CD4-positive, alpha-beta T cell treated with Interleukin-15 for 1 hour (primary cell): ENCODE data around the gene CDKN2B-AS1.

Experiments
- DNase-seq: peaks from one replicate; pipeline ENCODE4 v3.0.0-alpha.2; 2020

The CDKN2B-AS1 gene

GRCh38 chr9:22124263-22125011 is 129.8 kb downstream of the CDKN2B-AS1 start:
- no peak for DNase-seq

DNA sequence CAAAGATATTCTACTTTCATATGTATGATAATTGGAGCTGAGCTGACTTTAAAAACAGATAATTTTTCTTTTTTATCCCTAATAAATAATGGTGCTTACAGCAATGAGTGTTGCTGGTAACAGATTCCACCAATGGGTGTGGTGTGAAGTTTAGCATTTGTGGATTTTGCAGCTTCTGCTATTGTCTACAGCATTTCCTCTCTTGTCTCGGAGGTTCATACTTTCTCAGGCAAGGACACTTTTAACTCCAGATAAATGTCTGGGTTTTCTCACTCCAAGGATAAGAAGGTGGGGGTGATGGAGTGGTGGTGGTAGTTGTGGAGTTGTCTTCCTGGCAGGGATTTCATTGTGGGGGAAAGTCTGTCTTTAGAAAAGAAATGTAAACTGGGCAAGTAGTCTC is 134.5 kb downstream of the CDKN2B-AS1 start:
- DNase-seq = no peak

DNA sequence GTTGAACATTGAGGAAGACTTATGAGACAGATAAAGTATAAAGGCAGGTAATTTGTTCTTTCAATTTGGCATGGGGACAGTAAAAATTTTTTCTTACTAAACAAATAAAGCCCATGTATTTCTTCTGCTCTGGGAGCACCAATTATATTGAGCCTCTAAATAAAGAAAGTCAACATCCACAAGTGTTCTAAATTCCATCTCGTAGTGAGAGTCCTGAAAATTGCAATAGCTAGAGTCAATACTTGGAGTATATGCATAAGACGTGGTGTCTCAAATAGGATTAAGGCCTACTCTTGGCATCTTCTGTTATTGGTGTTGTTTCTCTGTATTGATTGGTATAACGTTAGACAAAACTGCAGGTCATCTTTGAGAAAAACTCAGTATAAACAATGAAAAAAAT is 135.0 kb downstream of the CDKN2B-AS1 start:
- no peak for DNase-seq

DNA sequence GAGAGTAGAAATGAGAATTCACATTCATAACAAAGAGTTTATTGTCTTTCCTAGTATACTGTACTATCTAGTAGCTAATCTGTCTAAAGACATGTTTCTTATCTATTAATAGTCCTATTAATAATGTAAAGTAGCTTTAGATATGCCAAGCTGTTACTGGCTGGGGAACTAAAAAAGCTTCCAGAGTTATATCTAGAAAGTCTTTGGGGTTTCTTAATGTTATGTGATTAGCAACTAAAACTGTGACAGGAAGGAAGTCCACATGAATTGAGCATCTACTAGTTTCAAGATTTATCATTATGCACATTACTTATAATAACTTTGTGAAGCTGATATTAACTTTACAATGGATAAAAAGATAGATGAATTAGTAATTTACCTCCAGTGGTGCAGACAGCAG is 137.2 kb downstream of the CDKN2B-AS1 start:
- no peak for DNase-seq

DNA sequence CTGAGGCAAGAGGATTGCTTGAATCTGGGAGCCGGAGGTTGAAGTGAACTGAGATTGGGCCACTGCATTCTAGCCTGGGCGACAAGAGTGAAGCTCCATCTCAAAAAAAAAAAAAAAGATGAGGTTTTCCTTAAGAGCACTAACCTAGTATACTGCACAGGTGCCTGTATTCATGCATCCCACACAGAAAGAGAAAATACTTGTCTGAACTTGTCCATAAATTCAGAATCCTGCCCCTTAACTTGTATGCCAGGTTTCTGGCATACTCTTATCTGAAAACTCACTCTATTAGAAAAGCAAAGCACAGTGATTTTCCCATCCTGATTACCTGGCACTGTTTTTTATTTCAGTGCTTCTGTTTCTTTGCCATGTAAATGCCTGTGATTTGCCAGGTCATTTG is 139.8 kb downstream of the CDKN2B-AS1 start:
- DNase-seq = no peak

DNA sequence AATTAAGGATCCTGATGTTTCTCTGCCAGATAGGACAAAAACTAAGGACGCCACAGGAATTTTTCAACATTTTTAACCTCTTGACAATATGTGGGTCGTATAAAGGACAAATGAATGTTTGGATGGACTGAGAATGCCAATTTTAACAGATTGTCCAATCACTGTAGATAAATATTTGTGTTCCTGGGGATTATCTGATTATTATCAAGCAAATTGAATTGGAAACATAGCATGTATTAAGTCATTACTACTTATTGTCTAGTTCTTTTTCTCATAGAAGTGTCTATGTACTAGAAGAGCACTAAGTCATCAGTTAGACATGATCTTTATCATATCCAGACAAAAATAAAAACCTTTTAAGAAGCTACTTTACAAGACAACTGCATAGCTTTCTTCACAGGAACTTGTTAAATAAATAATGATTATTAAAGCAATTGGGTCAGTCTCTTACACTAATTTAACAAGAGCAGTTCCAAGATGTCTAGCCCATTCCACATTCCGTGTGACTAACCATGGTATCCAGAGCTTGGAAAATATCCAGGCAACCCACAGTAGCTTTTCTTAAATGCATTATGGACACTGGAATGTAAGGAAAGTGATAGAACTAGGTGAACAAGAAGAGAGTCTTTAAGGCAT is 142.0 kb downstream of the CDKN2B-AS1 start:
- no peak for DNase-seq

DNA sequence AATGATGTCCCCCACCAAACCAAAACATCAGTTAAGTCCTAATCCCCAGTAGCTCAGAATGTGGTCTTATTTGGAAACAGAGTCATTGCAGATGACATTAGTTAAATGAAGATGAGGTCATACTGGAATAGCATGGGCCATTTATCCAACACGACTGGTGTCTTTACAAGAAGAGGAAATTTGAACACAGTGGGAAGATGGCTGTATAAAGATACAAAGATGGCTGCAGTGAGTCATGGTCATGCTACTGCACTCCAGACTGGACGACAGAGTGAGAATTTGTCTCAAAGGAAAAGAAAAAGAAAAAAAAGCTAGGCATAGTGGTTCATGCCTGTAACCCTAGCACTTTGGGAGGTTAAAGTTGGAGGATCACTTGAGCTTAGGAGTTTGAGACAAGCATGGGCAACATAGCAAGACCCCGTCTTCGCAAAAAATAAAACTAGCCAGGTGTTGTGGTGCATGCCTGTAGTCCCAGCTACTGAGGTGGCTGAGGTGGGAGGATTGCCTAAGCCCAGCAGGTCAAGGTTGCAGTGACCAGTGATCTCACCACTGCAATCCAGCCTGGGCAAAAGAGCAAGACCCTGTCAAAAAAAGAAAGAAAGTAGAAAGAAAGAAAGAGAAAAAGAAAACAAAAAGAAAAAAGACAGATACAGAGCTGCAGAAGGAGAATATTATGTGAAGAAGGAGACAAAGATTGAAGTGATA is 144.5 kb downstream of the CDKN2B-AS1 start:
- no peak for DNase-seq

DNA sequence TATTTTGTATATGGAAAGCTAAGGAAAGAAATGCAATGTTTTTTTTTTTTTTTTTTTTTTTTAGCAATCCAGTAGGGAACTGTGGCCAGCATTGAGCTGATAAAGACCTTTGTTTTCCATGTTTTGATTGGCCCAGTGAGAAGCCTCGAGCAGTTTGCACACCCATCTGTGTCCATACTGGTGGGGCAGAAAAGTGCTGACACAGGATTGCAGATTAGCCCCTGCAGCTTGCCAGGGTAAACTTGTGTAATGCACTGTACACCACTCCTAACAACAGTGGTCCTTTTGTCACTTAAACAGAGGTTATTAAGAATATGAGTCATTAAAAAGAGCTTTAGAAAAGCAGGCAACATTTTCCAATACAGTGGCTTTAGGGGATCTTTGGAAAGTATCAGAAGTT is 147.3 kb downstream of the CDKN2B-AS1 start:
- DNase-seq = no peak

DNA sequence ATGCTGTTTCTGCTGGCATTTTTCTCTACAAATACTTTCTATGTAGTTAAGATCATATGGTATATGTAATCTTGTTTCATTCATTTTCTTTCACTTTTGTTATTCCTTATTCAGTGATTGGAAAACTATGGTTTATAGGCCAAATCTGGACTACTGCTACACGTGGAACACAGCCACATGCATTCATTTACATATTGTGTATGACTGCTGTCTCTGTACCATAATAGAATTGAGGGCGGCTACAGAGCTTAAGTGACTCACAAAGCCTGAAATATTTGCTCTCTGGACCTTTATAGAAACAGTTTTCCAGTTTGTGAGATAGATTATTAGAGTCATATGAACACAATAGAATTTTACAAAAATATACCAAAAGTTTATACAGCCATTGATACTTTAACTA is 148.1 kb downstream of the CDKN2B-AS1 start:
- no peak for DNase-seq

DNA sequence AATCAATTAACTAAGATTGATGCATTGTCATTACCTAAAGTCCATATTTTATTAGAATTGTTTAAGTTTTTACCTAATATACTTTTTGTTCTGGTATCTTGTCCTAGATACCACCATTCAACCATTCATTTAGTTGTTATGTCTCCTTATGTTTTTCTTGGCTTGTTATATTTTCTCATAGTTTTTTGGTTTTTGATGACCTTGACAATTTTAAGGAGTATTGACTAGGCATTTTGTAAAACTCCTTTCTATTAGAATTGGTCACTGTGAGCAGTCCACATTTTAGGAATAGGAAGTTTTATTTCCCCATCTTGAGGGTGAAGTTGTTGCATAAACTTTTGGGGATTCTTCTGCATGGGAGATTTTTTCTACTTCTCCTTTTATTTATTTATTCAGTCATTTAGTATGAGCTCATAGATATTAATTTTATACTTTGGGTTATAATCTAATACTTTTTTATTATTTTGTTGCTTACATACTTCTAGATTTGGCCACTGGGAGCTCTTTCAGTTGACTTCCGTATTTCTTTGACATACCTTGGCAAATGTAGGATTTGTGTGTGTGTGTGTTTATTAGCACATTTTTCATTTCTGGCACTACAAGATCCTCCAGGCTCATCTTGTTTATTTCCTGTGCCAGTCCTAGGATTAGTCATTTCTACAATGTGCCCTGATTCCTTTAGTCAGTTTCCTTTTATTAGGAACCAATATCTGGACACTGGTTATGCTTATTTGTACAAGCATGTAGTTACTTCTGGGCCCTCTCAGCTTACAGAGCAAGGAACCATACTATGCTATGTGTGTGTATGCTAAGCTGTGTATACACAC is 149.4 kb downstream of the CDKN2B-AS1 start:
- no peak for DNase-seq

GRCh38 chr9:22146604-22147003 is 152.0 kb downstream of the CDKN2B-AS1 start:
- DNase-seq = no peak

- no peak for DNase-seq
Observed at GRCh38 chr9:22147813-22148527, 153.4 kb downstream of the CDKN2B-AS1 start.

GRCh38 chr9:22148528-22148875 is 153.9 kb downstream of the CDKN2B-AS1 start:
- no peak for DNase-seq

- DNase-seq = no peak
Observed at GRCh38 chr9:22148876-22149637, 154.5 kb downstream of the CDKN2B-AS1 start.

DNA sequence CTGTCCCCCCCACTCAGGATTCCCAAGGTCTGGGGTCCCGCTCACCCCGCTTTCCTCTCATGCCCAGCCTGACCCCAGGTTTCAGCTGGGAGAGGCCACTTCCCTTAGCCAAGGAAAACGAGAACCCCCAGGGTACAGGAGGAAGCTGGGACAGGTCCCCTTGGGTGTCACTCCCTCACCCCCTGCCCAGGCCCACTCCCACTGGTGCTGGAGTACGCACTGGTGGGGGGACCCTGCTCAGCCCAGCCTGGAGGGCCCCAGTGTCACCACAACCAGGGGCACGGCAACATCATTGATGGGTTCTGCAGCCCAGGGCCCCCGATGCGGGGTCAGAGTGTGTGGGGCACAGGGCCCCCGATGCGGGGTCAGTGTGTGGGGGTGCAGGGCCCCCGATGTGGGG is 159.5 kb downstream of the CDKN2B-AS1 start:
- no peak for DNase-seq

- DNase-seq = no peak
Observed at GRCh38 chr9:22156586-22156985, 162.0 kb downstream of the CDKN2B-AS1 start.

DNA sequence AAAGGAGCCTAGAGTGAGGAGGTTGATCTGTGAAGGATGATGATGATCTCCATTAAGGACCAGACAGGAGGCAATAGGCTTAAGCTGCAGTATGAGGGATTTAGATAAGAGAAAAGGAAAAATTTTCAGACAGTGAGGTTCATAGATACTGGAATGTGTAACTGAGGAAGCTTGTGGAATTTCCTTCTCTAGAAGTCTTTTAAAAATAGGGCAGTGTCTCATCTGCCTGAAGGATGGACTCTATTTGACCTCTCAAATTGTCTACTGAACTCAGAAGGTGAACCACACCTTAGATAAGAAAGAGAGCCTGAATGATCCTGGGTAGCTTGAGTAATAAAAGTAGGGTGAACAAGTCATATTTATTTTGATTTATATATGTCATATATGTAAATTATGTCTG is 162.7 kb downstream of the CDKN2B-AS1 start:
- DNase-seq = no peak

DNA sequence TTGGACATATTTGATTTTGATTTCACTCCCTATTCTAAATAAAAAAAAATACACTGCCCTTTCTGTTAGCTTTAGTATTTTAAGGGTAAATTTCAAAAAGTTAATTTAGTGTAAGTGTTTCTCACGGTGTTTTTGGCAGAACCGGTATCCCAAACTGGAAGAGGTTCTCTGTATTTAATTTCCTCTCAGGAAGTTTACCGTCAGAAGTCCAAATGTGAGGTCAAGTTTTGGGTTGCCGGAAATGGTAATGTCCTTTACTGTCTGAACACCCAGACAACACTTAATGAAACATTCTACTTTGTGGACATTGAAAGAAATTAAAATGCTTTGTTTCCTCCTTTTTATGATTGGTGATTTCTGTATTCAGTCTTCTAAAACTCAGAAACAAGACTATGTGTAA is 163.2 kb downstream of the CDKN2B-AS1 start:
- no peak for DNase-seq

GRCh38 chr9:22158271-22158670 is 163.7 kb downstream of the CDKN2B-AS1 start:
- no peak for DNase-seq

- DNase-seq = peak; percentile 48
Observed at GRCh38 chr9:22158927-22159346, 164.3 kb downstream of the CDKN2B-AS1 start.

DNA sequence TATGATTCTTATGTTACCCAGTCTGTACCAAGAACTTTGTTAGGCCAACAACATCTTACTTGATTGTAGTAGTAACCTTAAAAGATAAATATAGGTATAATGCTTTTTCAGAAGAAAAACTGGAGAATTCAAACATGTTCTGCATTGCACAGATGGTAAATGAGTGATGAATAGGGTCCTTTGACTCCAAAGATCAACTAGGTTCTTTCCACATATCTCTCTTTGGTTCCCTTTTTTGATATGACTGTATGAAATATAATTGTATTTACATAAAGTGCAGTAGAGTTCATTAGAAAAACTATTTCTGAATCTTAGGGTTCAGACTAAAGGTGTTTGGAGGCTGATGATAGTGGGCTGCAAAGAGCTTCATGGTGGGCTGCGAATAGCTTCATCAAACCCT is 165.0 kb downstream of the CDKN2B-AS1 start:
- no peak for DNase-seq

DNA sequence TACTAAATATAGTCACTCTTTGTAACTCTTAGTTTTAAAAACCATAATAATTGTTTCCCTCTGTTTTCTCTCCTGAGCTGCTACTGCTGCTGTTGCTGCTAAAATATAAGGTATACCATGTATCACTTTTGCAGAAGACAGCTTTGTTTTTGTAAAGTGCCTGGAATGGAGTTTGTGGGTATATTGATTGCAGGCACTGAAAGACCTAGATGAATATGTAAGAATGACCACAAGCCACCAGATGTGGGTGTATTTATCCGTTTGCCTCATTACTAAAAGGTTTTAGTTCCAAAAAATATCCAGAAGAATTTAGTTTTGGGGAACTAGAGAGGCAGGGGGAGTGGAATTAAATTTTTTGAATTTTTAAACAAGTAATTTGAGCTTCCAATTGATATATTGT is 165.6 kb downstream of the CDKN2B-AS1 start:
- no peak for DNase-seq
